Neural cell (in vitro differentiated cells): ENCODE measurements around the gene COL23A1. TPM values are rescaled to one million over a fixed set of nuclear protein-coding genes. Genes with fewer than 3 reads are reported as not detected.

ENCODE experiments used
- H2AFZ ChIP-seq: fragments of 200-600, 300-800 bp; sonication (generic), shearing (Covaris generic); 2 replicates; pipeline ENCODE4 v1.6.0; 2014; ENCODE audit warnings: low read depth, mild to moderate bottlenecking, antibody characterized with exemption, low read length, moderate library complexity
- H3F3A ChIP-seq: fragments of 200-600 bp; shearing (Covaris generic); 2 replicates; pipeline ENCODE4 v1.6.1; 2016; ENCODE audit warnings: mild to moderate bottlenecking, moderate library complexity, mixed read lengths, antibody characterized with exemption, low read length; ENCODE audit not compliant: insufficient read depth, poor library complexity, severe bottlenecking
- H3K27ac ChIP-seq: fragments of 200-600, 300-800 bp; sonication (generic), shearing (Covaris generic); 2 replicates; pipeline ENCODE4 v1.5.1; 2014; ENCODE audit warnings: mild to moderate bottlenecking, low read length, moderate library complexity
- H3K27me3 ChIP-seq: fragments of 300-800, 200-600 bp; sonication (generic), shearing (Covaris generic); 2 replicates; pipeline ENCODE4 v1.6.0; 2014; ENCODE audit warnings: mild to moderate bottlenecking, low read depth, low read length, moderate library complexity; ENCODE audit not compliant: insufficient read depth
- H3K36me3 ChIP-seq: fragments of 300-800, 200-600 bp; sonication (generic), shearing (Covaris generic); 2 replicates; pipeline ENCODE4 v1.5.1; 2014; ENCODE audit warnings: mild to moderate bottlenecking, antibody characterized with exemption, low read length, moderate library complexity; ENCODE audit not compliant: insufficient read depth
- H3K4me2 ChIP-seq: fragments of 300-800, 200-600 bp; sonication (generic), shearing (Covaris generic); 2 replicates; pipeline ENCODE4 v1.6.0; 2014; ENCODE audit warnings: mild to moderate bottlenecking, low read length
- H3K4me3 ChIP-seq: fragments of 300-800, 200-600 bp; sonication (generic), shearing (Covaris generic); 2 replicates; pipeline ENCODE4 v1.5.1; 2014; ENCODE audit warnings: mild to moderate bottlenecking, low read length, moderate library complexity
- H3K79me2 ChIP-seq: fragments of 200-600 bp; shearing (Covaris generic); replicated peaks from 2 replicates; pipeline ENCODE4 v1.6.0; 2014; ENCODE audit warnings: mild to moderate bottlenecking, low read length, moderate library complexity; ENCODE audit not compliant: insufficient read depth
- H3K9ac ChIP-seq: fragments of 300-800, 200-600 bp; sonication (generic), shearing (Covaris generic); 2 replicates; pipeline ENCODE4 v1.6.1; 2016; ENCODE audit warnings: mild to moderate bottlenecking, low read length, mixed read lengths
- H3K9me2 ChIP-seq: fragments of 200-600 bp; shearing (Covaris generic); 2 replicates; pipeline ENCODE4 v1.6.1; 2016; ENCODE audit warnings: mild to moderate bottlenecking, low read length, mixed read lengths; ENCODE audit not compliant: insufficient read depth
- H3K9me3 ChIP-seq: fragments of 200-600, 300-800 bp; sonication (generic), shearing (Covaris generic); 2 replicates; pipeline ENCODE4 v1.6.1; 2016; ENCODE audit warnings: mild to moderate bottlenecking, mixed run types, low read length, moderate library complexity, mixed read lengths
- H4K20me1 ChIP-seq: fragments of 200-600 bp; shearing (Covaris generic); 2 replicates; pipeline ENCODE4 v1.6.1; 2016; ENCODE audit warnings: mild to moderate bottlenecking, mixed run types; ENCODE audit not compliant: insufficient read depth
- EP300 ChIP-seq: fragments of 450-650 bp; conservative IDR thresholded peaks from 2 replicates; pipeline ENCODE4 v1.6.1; 2014; ENCODE audit warnings: antibody characterized with exemption, mild to moderate bottlenecking, moderate library complexity; ENCODE audit not compliant: poor library complexity, severe bottlenecking
- EZH2 ChIP-seq: fragments of 200-600, 300-800 bp; shearing (Covaris generic), sonication (generic); IDR thresholded peaks from 2 replicates; pipeline ENCODE4 v1.6.1; 2014; ENCODE audit warnings: antibody characterized with exemption, low read length, borderline replicate concordance, mild to moderate bottlenecking; ENCODE audit not compliant: insufficient read depth, poor library complexity, severe bottlenecking
- MXI1 ChIP-seq: fragments of 450-650 bp; conservative IDR thresholded peaks from 2 replicates; pipeline ENCODE4 v1.6.1; 2014; ENCODE audit warnings: antibody characterized with exemption, mild to moderate bottlenecking; ENCODE audit not compliant: poor library complexity, severe bottlenecking
- POLR2AphosphoS5 ChIP-seq: IDR thresholded peaks from 2 replicates; pipeline ENCODE4 v1.6.1; 2012
- RAD21 ChIP-seq: fragments of 450-650 bp; conservative IDR thresholded peaks from 2 replicates; pipeline ENCODE4 v1.6.1; 2014; ENCODE audit warnings: antibody characterized with exemption, mild to moderate bottlenecking, moderate library complexity
- REST ChIP-seq: IDR thresholded peaks from 2 replicates; pipeline ENCODE4 v1.6.1; 2012; ENCODE audit warnings: borderline replicate concordance
- SMC3 ChIP-seq: fragments of 450-650 bp; conservative IDR thresholded peaks from 2 replicates; pipeline ENCODE4 v1.6.1; 2014; ENCODE audit warnings: antibody characterized with exemption, mild to moderate bottlenecking, moderate library complexity; ENCODE audit not compliant: poor library complexity
- TAF1 ChIP-seq: IDR thresholded peaks from 2 replicates; pipeline ENCODE4 v1.6.1; 2012; ENCODE audit warnings: low read depth
- polyA plus RNA-seq: library from polyadenylated mRNA; depleted of rRNA; stranded (reverse); fragments of >200 nt; gene quantifications from 2 replicates; pipeline ENCODE4 v1.2.3, GENCODE V29; 2014
- TF ChIP-seq, protein P1 (sequence below): fragments of 450-650 bp; IDR thresholded peaks from 2 replicates; pipeline ENCODE4 v1.5.1; 2014; ENCODE audit warnings: antibody characterized with exemption, mild to moderate bottlenecking, moderate library complexity; ENCODE audit not compliant: poor library complexity, severe bottlenecking

The COL23A1 gene
- polyA plus RNA-seq, 1 donor from 2014 or later: not detected

DNA sequence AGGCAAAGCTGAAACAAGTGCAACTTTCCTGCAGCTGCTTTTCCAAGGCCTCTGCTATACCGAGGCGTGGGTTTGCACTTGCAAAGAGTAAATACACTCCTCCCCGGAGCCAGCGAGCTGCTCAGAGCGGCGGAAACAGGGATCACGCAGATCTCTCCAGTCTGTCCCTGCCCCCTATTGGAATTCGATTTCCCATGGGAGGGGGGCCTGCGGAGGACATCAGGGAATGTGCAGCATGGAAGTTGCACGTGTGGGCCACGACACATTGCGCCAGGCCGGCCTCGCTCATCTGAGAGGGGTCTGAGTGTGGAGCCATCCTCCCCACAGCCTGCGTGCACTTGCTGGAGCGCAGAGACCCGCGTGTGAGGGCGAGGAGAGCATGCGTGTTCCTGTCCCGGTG is 253.3 kb downstream of the COL23A1 start:
- H2AFZ ChIP-seq: no peak overlapping the region
- no peaks in the 10 kb centered on the region for H3K9me2 ChIP-seq
- no peak for TF ChIP-seq REST
- TF ChIP-seq POLR2AphosphoS5: no peak
- no peak for TF ChIP-seq SMC3
- no peak for TF ChIP-seq EP300
- TF ChIP-seq MXI1: no peak
- no peak for TF ChIP-seq EZH2
- TF ChIP-seq RAD21: no peak
- TF ChIP-seq TAF1: no peak
- TF ChIP-seq, protein P1, sequence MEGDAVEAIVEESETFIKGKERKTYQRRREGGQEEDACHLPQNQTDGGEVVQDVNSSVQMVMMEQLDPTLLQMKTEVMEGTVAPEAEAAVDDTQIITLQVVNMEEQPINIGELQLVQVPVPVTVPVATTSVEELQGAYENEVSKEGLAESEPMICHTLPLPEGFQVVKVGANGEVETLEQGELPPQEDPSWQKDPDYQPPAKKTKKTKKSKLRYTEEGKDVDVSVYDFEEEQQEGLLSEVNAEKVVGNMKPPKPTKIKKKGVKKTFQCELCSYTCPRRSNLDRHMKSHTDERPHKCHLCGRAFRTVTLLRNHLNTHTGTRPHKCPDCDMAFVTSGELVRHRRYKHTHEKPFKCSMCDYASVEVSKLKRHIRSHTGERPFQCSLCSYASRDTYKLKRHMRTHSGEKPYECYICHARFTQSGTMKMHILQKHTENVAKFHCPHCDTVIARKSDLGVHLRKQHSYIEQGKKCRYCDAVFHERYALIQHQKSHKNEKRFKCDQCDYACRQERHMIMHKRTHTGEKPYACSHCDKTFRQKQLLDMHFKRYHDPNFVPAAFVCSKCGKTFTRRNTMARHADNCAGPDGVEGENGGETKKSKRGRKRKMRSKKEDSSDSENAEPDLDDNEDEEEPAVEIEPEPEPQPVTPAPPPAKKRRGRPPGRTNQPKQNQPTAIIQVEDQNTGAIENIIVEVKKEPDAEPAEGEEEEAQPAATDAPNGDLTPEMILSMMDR: no peak
- H3K27ac ChIP-seq: no peak overlapping the region
- no peaks in the 10 kb centered on the region for H3F3A ChIP-seq
- no peaks in the 10 kb centered on the region for H3K79me2 ChIP-seq
- H3K4me2 ChIP-seq: no peak overlapping the region
- no peaks in the 10 kb centered on the region for H4K20me1 ChIP-seq
- H3K4me3 ChIP-seq: no peak overlapping the region
- no peaks in the 10 kb centered on the region for H3K9me3 ChIP-seq
- no peaks in the 10 kb centered on the region for H3K27me3 ChIP-seq
- H3K9ac ChIP-seq: no peak overlapping the region
- H3K36me3 ChIP-seq: no peaks in the 10 kb centered on the region

GRCh38 chr5:178335302-178336030 is 254.7 kb downstream of the COL23A1 start:
- Histone ChIP-seq H3K27me3 (no peaks in the 10 kb centered on the region), H2AFZ (no peak overlapping the region), H4K20me1 (no peaks in the 10 kb centered on the region), H3K4me3 (no peak overlapping the region), H3K9ac (no peak overlapping the region), H3K27ac (no peak overlapping the region), H3K9me3 (no peaks in the 10 kb centered on the region), H3K36me3 (no peaks in the 10 kb centered on the region), H3K9me2 (no peaks in the 10 kb centered on the region), H3F3A (no peaks in the 10 kb centered on the region), H3K4me2 (no peak overlapping the region), H3K79me2 (no peaks in the 10 kb centered on the region)
- TF ChIP-seq EZH2 (no peak), REST (no peak), EP300 (no peak), POLR2AphosphoS5 (no peak), RAD21 (no peak), MXI1 (no peak), SMC3 (no peak), TAF1 (no peak)
- TF ChIP-seq, protein P1: no peak
